Mesothelial cell of epicardium (in vitro differentiated cells): ENCODE measurements around the gene CDHR1. TPM values are rescaled to one million over a fixed set of nuclear protein-coding genes. Genes with fewer than 3 reads are reported as not detected.

Experiments used
- DNase-seq, 2 experiments: peaks; one replicate each; pipeline ENCODE4 v3.0.0; 2021; ENCODE audit warnings: low spot score in 2 of 2; ENCODE audit not compliant: unreplicated experiment in 2 of 2
- H3K27ac Mint-ChIP-seq: 2 replicates; pipeline ENCODE4 v1.8.0; 2021; ENCODE audit warnings: mixed read lengths
- H3K27me3 Mint-ChIP-seq: 2 replicates; pipeline ENCODE4 v1.8.0; 2021; ENCODE audit warnings: low read depth, mixed read lengths
- H3K36me3 Mint-ChIP-seq: 2 replicates; pipeline ENCODE4 v1.8.0; 2021; ENCODE audit warnings: mixed read lengths
- H3K4me1 Mint-ChIP-seq: 2 replicates; pipeline ENCODE4 v1.8.0; 2021; ENCODE audit warnings: mixed read lengths
- H3K4me3 Mint-ChIP-seq: 2 replicates; pipeline ENCODE4 v1.8.0; 2021; ENCODE audit warnings: mild to moderate bottlenecking, moderate library complexity, mixed read lengths
- H3K9me3 Mint-ChIP-seq: 2 replicates; pipeline ENCODE4 v1.8.0; 2021; ENCODE audit warnings: mixed read lengths
- CTCF ChIP-seq: fragments of 200-600 bp; sonication (generic); IDR thresholded peaks from one replicate; pipeline ENCODE4 v1.5.0; 2021; ENCODE audit warnings: antibody characterized with exemption; ENCODE audit not compliant: unreplicated experiment
- total RNA-seq: library from RNA; stranded (reverse); gene quantifications from 3 replicates; pipeline ENCODE4 v1.2.1, GENCODE V29; 2021

The CDHR1 gene
- total RNA-seq, 1 donor from 2014 or later, result 0.25 TPM

- no peak for TF ChIP-seq CTCF
- no peak for DNase-seq
- Mint-ChIP-seq H3K9me3 (no peaks in the 10 kb centered on the region), H3K4me1 (no peaks in the 10 kb centered on the region), H3K27me3 (peaks cover 45% of the 10 kb centered on the region), H3K27ac (no peak overlapping the region), H3K36me3 (no peaks in the 10 kb centered on the region), H3K4me3 (no peak overlapping the region)
Observed at GRCh38 chr10:84243759-84244158, 49.4 kb downstream of the CDHR1 start.

- Mint-ChIP-seq H3K4me1 (no peaks in the 10 kb centered on the region), H3K27me3 (peaks cover 37% of the 10 kb centered on the region), H3K36me3 (no peaks in the 10 kb centered on the region), H3K27ac (no peak within 1 kb of the TSS), H3K9me3 (no peaks in the 10 kb centered on the region), H3K4me3 (no peak within 1 kb of the TSS)
- TF ChIP-seq CTCF, result no peak
- DNase-seq, result no peak
Observed at GRCh38 chr10:84244651-84245270, 50.4 kb downstream of the CDHR1 start, which contains the start of gene RGR. Gene RGR (plus strand): TSS chr10:84245053. CDS start chr10:84245091, 38 bp downstream.

GRCh38 chr10:84247496-84247895 is 53.2 kb downstream of the CDHR1 start:
- Mint-ChIP-seq H3K4me3 (no peak overlapping the region), H3K27ac (no peak overlapping the region), H3K4me1 (no peaks in the 10 kb centered on the region), H3K9me3 (no peaks in the 10 kb centered on the region), H3K27me3 (peaks cover 36% of the 10 kb centered on the region), H3K36me3 (no peaks in the 10 kb centered on the region)
- no peak for DNase-seq
- no peak for TF ChIP-seq CTCF

- no peaks in the 10 kb centered on the region for H3K9me3 Mint-ChIP-seq
- no peaks in the 10 kb centered on the region for H3K36me3 Mint-ChIP-seq
- H3K4me1 Mint-ChIP-seq, result no peaks in the 10 kb centered on the region
- no peak for DNase-seq
- H3K4me3 Mint-ChIP-seq, result no peak overlapping the region
- no peak overlapping the region for H3K27ac Mint-ChIP-seq
- TF ChIP-seq CTCF, result no peak
- H3K27me3 Mint-ChIP-seq, result peaks cover 44% of the 10 kb centered on the region
Observed at GRCh38 chr10:84248794-84249193, 54.5 kb downstream of the CDHR1 start.

GRCh38 chr10:84254552-84255478 is 60.5 kb downstream of the CDHR1 start:
- no peaks in the 10 kb centered on the region for H3K4me1 Mint-ChIP-seq
- H3K4me3 Mint-ChIP-seq, result no peak overlapping the region
- H3K9me3 Mint-ChIP-seq, result no peaks in the 10 kb centered on the region
- no peak for TF ChIP-seq CTCF
- H3K36me3 Mint-ChIP-seq, result no peaks in the 10 kb centered on the region
- no peak overlapping the region for H3K27ac Mint-ChIP-seq
- no peak for DNase-seq
- peaks cover 36% of the 10 kb centered on the region for H3K27me3 Mint-ChIP-seq
